PC-9 (cell line): ENCODE results near the gene PTPMT1.

Experiments
- EZH2 ChIP-seq: fragments of 200-600 bp; sonication (generic); IDR thresholded peaks from 2 replicates; pipeline ENCODE4 v1.8.0; 2017; ENCODE audit warnings: antibody characterized with exemption, low read depth
- TF ChIP-seq, protein P1 (sequence below): fragments of 200-600 bp; sonication (generic); conservative IDR thresholded peaks from 2 replicates; pipeline ENCODE4 v1.6.1; 2017; ENCODE audit warnings: mixed run types, antibody characterized with exemption, mild to moderate bottlenecking, moderate library complexity

DNA sequence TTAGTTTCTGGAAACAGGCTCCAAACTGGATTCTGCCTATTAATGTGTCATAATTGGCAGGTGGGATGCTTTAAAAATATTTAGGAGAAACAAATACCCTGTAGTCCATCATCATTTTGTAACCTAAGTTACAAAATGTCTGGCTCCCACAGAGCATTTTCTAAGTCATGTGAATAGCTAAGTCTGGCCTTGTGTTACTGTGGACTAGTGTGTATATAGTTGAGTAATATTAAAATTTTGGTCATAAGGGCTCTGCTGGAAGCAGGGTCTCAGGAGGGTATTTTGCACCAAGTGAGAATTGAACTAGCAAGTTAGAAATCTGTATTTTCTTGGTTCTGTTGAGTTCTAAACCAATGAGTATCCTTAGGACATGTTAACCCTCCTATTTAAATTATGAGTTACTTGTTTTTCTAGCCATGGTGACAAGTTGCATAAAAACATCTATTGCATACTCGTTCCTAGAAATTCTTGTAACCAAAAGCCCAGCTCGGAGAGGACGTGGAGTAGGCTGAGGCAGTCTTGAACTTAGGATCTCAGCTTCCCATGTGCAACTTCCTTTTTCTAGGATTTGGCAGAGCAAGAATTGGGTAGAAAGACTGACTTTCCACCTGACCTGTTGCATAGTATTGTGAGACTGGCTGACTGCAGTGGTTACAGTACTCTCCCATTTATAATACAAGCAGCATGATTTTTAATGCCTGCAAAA, 5.4 kb downstream of the PTPMT1 start:
- no peak for TF ChIP-seq EZH2
- TF ChIP-seq, protein P1, sequence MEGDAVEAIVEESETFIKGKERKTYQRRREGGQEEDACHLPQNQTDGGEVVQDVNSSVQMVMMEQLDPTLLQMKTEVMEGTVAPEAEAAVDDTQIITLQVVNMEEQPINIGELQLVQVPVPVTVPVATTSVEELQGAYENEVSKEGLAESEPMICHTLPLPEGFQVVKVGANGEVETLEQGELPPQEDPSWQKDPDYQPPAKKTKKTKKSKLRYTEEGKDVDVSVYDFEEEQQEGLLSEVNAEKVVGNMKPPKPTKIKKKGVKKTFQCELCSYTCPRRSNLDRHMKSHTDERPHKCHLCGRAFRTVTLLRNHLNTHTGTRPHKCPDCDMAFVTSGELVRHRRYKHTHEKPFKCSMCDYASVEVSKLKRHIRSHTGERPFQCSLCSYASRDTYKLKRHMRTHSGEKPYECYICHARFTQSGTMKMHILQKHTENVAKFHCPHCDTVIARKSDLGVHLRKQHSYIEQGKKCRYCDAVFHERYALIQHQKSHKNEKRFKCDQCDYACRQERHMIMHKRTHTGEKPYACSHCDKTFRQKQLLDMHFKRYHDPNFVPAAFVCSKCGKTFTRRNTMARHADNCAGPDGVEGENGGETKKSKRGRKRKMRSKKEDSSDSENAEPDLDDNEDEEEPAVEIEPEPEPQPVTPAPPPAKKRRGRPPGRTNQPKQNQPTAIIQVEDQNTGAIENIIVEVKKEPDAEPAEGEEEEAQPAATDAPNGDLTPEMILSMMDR, result no peak
